RKO (cell line): ENCODE results near the gene TSSK2.
A peak's percentile ranks its signal among the peaks of the same experiment; 100 is the strongest.

Experiments used
- DNase-seq: peaks from one replicate; pipeline ENCODE4 v3.0.0-alpha.2; 2016; ENCODE audit warnings: low spot score

Gene TSSK2

DNA sequence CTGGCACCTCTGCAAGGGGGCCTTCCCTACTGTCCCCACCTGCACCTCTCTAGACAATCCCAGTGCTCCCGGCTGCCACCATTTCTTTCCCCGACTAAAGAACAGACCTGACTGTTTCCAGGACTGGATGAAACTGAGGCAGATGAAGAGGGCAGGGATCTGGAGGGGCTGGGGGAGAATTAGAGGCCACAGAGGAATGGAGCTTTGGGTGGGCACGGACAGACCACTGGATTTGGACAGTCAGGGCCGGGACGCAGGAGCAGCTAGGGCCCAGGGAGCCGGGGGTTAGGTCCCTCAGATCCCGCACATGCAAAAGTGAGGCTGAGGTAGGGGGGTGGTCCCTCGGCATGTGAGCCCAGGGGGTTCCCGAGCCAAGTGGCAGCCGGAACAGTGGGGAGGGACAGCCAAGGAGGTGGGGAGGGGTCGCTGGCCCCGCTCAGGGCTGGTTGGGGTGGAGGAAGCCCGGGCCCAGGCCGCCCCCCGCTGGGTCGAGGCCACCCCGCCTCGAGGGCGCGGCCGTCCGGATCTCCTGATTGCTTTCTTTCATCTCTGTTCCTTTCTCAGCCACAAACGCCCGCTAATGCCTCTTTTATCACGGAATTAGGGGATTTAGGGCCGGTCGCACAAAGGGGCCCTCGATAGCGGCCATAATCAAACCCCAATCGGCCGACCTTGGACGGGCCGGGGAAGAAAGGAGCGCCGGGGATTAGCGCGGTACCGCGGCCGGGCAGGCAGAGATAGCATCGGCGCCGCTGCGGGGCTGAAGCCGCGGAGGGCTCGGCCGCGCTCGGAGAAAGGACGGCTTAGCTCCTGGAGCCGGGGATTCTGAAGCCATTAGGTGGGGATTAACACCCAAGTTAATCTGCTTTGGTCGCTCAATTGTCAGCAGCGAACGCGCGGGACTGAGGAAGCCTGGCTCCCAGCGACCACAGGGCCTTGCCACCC lies 38.2 kb downstream of the TSSK2 start:
- no peak for DNase-seq

DNA sequence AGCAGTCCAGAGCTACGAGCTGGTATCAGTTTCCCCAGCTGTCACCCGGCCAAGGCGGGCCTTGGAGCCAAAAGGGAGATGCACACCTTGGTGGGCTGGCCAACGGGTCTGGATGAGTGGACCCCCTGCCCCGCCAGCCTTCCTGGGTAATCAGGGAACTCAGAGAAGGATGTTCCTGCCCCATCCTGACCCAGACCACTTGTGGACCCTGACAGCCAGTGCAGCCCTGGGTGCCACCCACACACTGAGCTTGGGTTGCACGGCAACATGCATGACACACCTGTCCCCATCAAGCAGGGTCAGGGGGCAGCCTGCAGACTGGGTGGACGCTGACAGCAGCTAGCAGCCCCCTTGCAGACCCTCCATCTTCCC lies 38.8 kb downstream of the TSSK2 start:
- no peak for DNase-seq

- DNase-seq = no peak
These were observed 41.3 kb downstream of the TSSK2 start for GRCh38 chr22:19172213-19173046.

DNA sequence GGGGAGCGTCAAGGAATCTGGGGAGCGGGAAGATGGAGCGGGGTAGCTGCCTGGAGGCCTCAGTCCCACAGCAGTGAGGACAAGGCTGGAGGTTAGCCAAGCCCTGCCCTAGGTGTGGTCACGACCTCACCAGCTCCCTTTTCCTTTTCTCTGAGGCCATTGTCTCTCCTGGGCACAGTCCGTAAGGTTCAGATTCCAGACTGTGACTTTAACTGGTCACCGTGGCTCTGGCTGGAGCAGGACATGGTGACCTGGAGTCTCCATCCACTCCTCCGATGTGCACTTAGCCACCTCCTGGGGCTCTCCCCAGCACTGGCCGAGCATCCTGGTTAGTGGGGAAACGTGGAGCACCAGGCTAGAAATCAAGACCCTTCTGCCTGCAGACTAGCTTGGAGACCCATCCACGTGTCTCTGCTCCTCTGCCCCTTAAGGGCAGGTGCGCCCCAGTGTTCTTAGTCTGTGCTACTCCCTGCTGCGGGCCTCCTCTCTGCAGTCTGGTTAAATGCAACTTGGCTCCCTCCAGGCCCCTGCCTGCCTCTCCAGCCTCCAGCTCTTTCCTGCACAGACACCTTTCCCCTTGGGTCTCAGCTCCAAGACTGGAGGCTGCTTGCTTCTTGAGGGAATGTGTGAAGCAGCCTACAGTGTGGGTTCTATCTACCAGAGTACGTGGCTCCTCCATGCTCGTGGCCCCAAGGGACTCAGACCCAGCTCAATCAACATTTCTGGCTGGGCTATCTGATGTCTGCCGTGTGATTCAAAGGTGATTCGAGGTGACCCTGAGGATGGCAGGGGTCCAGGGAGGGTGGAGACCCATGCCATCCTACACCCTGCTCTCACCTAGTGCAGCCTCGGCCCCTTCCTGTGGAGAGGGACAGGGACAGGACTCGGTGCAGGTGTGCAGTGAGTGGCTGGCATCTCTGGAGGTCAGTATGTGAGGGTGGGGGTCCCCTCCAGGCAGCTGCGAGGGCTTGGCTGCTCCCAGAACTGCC lies 42.2 kb downstream of the TSSK2 start:
- no peak for DNase-seq

GRCh38 chr22:19174106-19175025 lies 43.3 kb downstream of the TSSK2 start:
- peak; percentile 54 for DNase-seq

GRCh38 chr22:19175026-19175601 lies 44.0 kb downstream of the TSSK2 start:
- DNase-seq = no peak

- no peak for DNase-seq
These were observed 44.6 kb downstream of the TSSK2 start for GRCh38 chr22:19175602-19176174.

DNA sequence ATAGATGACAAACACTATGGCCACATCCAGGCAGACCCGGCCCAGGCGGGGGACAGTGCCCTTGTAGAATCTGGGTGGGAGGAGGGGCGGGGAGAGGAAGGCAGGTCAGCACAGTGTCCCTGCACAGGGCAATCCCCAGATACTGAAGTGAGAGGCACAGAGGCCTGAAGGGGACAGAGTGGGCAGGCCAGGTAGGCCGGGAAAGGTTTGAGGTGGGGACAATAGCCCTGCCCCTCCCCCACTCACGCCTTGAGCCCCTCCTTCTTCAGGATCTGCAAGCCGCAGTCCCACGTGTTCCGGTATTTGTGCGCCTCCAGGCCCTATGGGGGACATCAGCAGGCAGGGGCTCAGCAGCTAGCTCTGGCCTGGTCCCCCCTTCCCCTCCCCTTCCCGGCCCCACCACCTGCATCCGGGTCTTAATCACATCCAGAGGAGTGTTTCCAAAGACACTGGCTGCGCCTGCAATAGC lies 45.1 kb downstream of the TSSK2 start:
- no peak for DNase-seq

- no peak for DNase-seq
These were observed 45.6 kb downstream of the TSSK2 start for GRCh38 chr22:19176732-19177131.

DNA sequence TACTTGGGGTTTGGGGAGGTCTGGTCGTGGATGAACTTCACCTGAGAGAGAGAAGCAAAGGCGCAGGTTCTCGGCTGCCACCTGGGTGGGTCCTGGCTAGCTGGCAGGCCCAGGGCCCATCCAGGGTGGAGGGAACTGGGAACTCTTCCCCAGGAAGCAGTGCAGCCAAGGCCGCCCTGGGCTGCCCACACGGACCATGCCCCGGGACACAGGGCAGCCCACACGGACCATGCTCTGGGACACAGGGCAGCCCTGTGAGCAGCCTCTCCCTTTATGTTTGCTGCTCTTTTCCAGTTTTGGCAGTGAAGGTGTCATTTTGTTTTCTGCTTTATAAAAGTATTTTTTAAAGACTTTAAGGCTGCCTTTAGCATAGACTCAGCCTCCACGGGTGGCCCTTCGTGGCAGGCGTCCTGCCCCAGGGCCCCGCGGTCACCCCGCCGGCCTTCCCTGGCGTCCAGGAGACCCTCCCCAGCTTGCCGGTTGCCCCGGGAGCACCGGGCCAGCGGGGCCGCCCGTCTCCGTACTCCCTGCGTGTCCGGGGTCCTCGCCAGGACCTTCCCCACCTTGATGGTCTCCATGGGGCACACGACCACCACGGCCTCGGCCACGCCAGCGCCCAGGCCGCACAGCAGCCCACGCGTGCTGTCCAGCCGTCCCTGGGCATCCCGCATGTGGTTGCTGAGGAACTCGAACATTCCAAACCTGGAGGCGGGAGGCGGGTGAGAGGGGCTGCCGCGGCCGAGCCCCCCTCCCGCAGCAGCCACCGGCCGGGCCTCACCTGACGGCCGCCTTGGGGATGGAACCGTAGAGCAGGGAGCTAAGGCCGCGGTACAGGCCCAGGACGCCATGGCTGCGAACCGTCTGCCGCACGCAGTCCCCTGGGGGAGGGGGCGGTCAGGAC lies 46.3 kb downstream of the TSSK2 start:
- DNase-seq = peak; percentile 38

DNA sequence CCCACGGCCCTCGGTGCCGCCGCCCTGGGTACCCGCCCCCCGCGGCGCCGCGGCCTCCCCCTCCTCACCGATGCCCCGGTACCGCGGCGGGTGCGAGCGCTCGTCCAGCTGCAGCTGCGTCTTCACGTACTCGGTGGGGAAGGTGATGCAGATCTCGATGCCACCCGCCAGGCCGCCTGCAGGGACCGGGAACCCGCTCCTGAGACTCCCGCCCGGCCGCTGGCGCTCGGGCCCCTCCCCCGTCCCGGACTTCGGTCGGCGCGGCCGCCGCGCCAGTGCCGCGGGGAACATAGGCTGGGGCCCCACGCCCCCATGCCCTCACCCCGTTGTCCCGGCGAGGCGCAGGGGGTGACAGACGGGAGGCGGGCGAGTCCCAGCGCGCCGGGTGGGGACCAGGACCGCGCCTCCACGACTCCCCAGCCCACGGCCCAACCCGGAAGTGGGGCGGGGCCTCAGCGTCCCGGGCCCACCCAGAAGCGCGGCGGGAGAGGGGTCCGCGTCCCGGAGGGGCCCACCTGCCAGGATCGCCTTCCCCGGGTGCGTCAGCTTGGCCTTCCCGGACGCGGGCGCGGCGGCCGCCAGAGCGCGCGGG lies 47.1 kb downstream of the TSSK2 start:
- peak; percentile 52 for DNase-seq

- peak; percentile 84 for DNase-seq
These were observed 47.8 kb downstream of the TSSK2 start, which contains the start of gene SLC25A1 for GRCh38 chr22:19178657-19179496. SLC25A1 (minus strand) TSS chr22:19178736; CDS start chr22:19178673, 63 bp downstream.

DNA sequence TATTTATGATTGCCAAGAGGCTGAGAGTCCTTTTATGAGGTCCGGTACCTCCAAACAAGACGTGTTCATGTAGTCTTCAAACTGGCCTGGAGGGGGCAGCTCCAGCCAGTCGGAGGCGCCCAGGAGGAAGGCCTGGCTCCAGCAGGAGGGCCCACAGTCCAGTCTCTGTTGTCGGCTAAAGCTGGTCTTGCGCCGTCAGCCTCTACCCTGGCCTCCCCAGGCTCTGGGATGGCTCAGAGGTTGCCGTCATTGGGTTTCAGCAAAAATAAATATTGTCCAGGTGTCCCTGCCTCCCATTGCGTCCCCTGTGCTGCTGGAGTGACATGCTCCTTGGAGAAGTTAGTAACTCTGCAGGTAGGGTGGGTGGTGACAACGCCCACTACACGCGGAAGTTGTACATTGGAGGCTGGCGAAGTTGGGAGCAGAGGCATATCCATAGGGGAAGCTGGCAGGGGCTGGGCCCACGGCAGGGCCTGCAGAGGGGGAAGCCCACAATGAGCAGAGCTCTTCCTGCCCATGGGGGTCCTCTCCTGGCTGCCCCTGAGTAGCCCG lies 48.5 kb downstream of the TSSK2 start:
- peak; percentile 89 for DNase-seq

DNA sequence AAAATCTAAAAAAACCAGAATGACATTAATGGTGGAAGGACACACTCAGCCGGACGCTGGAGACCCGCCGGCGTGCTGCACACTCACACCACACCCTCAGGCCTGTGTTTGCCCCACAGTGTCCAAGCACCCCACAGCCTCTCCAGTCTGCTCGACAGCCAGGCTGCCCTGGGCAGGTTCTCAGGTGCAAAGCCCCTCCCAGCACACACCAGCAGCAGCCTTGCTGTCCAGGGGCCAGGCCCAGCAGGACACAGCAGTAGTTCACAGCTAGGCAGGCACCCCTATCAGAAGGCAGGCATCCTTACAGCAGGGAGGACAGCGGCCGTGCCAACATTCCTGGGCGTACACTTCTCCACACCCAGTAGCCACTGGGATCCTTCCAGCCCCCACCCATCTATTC lies 49.1 kb downstream of the TSSK2 start:
- DNase-seq = no peak

DNA sequence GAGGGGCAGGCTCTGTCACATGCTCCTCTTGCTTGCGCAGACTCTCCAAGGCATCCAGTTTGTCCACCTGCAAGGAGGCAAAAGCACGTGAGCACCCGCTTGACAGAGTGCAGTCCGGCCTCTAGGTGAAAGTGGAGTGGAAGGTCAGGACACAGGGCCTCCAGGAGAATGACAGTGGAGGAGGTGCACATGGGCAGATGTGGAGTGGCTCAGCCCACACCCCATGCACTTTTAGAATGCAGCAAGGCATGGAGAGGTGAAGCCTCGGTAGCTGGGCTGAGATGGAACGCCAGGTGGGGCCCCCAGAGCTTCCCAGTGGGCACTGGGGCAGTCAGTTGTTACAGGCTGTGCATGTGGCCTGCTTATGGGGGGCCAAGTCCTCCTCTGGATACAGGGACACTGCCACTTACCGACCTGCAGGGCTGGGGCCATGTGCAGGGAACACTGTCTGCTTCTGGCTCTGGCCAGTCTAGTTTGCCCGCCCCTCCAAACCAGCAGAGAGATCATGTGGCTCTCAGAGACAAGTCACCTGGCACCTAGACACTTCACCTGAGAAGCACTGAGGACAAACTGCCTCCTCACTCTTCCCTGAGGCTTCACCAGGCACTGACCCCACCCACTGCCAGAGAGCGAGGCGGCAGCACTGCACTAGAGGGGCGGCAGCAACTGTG lies 49.8 kb downstream of the TSSK2 start:
- no peak for DNase-seq

DNA sequence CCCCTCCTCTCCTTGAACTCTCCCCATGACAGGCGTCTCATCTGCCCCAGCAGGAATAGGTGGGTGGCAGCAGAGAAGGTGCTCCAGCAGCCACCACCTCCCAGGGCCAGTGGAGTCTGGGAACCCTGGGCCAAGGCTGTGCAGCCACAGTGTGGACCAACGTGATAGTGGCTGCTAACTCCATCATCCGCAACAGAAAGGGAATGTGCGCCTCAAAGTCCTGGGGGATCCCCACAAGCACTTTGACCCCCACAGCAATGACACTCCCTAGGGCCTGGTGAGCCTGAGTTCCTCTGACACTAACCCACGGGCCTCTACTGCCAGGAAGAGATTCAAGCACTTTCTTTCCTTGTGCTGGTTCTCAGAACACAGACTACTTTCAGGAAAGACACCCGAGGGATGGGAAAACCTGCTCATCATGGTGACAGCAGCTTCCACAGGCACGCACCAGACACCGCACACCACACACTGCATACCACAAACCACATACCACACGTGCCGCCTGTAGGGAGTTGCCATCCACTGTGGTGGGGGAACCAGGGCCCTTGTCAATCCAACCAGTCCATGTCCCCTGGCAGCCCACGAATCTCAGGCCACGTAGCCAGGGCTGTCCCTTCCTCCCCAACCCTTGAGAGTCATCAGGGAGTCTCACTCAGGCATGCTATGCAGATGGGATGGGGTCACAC lies 50.8 kb downstream of the TSSK2 start:
- no peak for DNase-seq
